Measurements from ENCODE around the gene HAND2. TPM values are rescaled to one million over a fixed set of nuclear protein-coding genes. Genes with fewer than 3 reads are reported as not detected.

HAND2 gene
- not detected in 2 replicates for total RNA-seq

GRCh38 chr4:173529477-173530325, at the start of gene HAND2:
TSS of gene HAND2 (minus strand) at chr4:173530229. CDS start at chr4:173529289, 940 bp downstream.

Other genes with a start within 250 kb of the HAND2 start
- gene HMGB2, start 195.9 kb downstream of the HAND2 start, total RNA-seq, result 12.4 and 120 TPM in 2 replicates
- gene SAP30, start 159.3 kb downstream of the HAND2 start, total RNA-seq, result 5.8 and 18.6 TPM in 2 replicates
- gene SCRG1, start 131.1 kb downstream of the HAND2 start, total RNA-seq, result 0.13 TPM in 1 of 2 replicates, not detected in the other